KBM-7 (cell line): ENCODE data around the gene C6orf89.

Experiments used
- DNase-seq: peaks from one replicate; pipeline ENCODE4 v3.0.0-alpha.2; 2015
- in situ Hi-C: fragments of 300-500 bp; cut with MboI; formaldehyde crosslinking; loops from 2 replicates; pipeline ENCODE4 v1.14.3; 2020; ENCODE audit warnings: low sequenced_read_pairs, low pct_unique_long_range_greater_than_20kb, mixed read lengths

C6orf89 gene

DNA sequence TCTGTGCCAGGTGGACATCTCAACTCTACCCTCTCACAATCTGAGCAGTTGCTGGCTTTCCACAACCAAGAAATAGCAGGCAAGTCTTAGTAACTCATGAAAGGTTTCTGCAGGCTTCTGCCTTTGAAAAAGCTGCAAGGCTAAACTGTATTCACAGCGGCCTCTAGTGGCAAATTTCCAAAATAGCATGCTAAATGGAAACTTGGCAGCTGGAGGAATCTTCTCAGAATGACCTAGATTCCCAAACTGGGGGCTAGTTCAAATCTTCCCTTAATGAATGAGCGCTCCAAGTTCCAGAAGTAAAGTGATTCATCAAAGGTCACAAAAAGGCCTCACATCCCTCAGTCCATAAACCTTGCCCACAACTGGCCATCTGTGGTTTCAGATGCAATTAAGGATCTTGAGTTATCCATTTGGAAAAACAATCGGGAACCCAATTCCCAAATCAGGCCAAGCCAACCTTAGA lies 34.6 kb upstream of the C6orf89 start:
- in situ Hi-C loops = no loop called here
- peak; percentile 73 for DNase-seq

- DNase-seq = peak; percentile 39
- in situ Hi-C loops = no loop called here
Measured at GRCh38 chr6:36851626-36852025, 34.1 kb upstream of the C6orf89 start.

GRCh38 chr6:36852481-36853147 lies 33.1 kb upstream of the C6orf89 start:
- in situ Hi-C loops = no loop called here
- DNase-seq = no peak

DNA sequence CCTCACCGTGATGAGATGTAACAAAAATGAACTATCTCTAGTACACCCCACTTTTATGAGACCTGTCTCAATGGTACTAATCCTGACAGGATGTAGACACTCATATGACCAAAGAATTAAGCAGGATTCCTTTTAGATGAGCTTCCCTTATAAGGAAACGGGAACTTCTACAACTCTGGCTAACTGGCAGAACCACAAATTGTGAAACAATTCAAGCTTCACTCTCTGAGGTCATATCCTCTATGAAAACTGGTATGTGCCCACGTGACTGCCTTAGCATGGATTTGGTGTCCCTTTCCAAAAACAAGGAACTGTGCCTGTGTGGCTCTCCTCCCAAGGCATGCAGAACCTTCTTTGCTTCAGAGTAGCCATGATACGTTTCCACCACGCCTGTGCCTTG lies 32.4 kb upstream of the C6orf89 start:
- peak; percentile 88 for DNase-seq
- in situ Hi-C loops = no loop called here

DNA sequence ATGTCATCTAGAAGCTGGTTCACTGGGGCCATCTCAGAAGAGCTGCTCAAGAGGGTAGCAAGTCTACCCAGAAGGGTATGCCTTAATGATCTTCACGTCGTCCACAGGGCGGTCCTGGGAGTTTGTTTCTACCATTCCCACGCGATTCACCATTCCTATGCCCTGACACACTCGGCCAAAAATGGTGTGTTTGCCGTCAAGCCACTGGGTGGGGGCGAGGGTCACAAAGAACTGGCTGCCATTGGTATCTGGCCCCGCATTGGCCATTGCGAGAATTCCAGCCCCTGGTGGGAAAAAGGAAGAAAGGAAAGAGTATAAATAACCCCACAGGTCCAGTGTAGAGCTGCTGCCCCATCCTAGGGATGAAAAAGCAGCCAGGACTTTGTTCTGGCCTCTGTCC lies 30.0 kb upstream of the C6orf89 start:
- in situ Hi-C loops = no loop called here
- DNase-seq = no peak

GRCh38 chr6:36856277-36856676 lies 29.5 kb upstream of the C6orf89 start:
- DNase-seq = no peak
- in situ Hi-C loops = no loop called here

DNA sequence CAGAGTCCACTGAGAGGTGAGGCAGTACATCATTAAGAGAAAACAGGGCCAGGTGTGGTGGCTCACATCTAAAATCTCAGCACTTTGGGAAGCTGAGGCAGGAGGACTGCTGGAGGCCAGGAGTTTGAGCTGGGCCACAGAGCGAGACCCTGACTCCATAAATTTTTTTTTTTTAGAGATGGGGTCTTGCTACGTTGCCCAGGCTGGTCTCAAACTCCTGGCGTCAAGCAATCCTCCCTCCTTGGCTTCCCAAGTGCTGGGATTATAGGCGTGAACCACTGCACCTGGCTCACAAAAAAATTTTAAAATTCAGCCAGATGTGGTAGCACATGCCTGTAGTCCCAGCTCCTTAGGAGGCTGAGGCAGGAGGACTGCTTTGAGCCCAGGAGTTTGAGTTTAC lies 28.4 kb upstream of the C6orf89 start:
- DNase-seq = no peak
- in situ Hi-C loops = no loop called here

DNA sequence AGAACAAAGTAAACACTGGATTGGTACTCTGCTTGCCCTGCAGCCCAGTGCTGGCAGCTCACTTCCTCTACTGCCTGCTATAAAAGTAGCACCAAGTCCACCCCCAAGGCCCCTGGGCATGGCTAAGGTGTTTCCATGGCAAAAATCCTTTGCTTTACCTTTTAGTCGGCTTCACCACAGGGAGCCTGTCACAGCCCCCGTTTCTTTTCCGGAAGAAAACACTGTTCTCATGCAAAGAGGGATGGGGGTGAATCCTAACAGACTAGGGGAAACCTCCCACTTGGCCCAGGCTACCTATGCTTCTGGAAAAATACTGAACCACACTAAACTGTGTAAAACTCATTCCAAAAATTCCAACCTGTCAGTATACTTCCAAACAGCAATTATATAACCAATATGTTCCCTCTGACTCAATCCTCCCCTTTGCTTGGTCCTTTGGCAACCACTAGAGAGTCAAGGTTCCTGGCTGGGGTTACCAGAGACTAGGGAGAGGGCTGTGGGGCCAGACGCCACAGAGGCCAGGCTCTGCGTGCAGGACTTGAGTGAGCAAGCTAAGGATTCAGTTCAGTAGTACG lies 27.3 kb upstream of the C6orf89 start:
- in situ Hi-C loops = no loop called here
- no peak for DNase-seq

DNA sequence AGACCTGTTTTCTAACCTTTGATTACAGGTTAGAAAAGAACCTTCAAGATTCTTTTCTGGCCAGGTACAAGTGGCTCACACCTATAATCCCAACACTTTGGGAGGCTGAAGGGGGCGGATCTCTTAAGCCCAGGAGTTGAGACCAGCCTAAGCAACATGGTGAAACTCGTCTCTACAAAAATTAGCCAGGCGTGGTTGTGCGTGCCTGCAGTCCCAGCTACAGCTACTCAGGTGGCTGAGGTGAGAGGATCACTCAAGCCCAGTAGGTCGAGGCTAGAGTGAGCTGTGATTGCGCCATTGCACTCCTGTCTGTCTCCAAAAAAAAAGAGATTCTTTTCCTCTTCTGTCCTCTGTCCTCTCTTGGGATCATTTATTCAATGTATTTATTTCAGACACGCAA lies 25.6 kb upstream of the C6orf89 start:
- in situ Hi-C loops = no loop called here
- DNase-seq = no peak

GRCh38 chr6:36862164-36862847 lies 23.4 kb upstream of the C6orf89 start:
- in situ Hi-C loops = no loop called here
- no peak for DNase-seq

GRCh38 chr6:36862848-36863382 lies 22.8 kb upstream of the C6orf89 start:
- in situ Hi-C loops = no loop called here
- no peak for DNase-seq

- no peak for DNase-seq
Measured at GRCh38 chr6:36863670-36864540, 21.8 kb upstream of the C6orf89 start.

GRCh38 chr6:36865835-36866234 lies 19.9 kb upstream of the C6orf89 start:
- DNase-seq = no peak
- in situ Hi-C loops = no loop called here

More at GRCh38 chr6:36863670-36864540, 21.8 kb upstream of the C6orf89 start:
- in situ Hi-C loops = no loop called here

DNA sequence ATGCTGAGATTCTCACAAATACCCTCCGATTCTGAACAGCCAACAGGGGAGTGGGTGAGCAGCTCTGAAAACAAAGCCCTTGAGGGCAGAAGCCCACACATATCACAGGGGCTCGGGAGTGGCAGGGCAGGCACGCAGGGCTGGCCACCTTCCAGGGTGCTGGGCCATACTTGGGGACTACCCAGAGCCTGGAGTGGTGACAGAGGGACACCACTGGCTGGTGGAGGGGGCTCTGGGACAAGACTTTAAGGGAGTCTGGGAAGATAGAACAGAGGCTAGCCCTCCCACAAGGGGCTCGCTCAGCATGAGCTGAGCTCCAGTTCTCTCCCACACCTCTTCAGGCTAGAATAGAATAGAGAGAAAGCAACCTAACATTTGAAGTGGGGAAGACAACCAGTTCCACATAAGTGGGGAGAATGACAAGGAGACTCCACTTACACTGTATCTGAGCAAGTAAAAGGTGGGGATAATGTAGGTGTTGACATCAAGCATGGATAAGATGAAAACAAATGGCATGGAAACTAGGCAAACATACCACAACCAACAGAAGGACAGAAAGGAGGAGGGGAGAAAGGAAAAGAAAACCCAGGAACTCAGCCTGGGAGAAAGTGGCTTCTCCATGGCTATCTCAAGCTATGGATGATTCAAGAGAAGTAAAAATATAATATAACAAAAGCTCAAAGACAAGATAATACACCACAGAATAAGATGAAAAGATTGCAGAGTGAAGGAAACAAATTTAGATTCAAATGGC lies 18.1 kb upstream of the C6orf89 start:
- DNase-seq = no peak
- in situ Hi-C loops = no loop called here

DNA sequence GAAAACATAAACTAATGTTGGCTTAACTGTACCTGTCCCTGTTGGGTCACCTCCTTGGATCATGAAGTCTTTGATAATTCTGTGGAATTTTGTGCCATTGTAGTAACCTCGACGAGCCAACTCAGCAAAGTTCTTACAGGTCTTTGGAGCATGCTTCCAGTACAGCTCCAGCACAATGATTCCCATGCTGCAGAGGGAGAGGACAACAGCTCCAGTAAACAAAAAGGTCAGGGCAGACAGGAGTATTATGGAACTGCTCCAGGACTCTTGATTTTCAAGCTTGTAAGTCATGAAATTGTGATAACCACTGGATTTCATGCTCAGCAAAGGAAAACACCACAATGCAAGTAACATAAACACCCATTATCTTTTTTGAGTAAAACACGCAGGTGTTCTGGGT lies 14.1 kb upstream of the C6orf89 start:
- no peak for DNase-seq
- in situ Hi-C loops = no loop called here

GRCh38 chr6:36873115-36873514 lies 12.6 kb upstream of the C6orf89 start:
- DNase-seq = no peak
- in situ Hi-C loops = no loop called here

DNA sequence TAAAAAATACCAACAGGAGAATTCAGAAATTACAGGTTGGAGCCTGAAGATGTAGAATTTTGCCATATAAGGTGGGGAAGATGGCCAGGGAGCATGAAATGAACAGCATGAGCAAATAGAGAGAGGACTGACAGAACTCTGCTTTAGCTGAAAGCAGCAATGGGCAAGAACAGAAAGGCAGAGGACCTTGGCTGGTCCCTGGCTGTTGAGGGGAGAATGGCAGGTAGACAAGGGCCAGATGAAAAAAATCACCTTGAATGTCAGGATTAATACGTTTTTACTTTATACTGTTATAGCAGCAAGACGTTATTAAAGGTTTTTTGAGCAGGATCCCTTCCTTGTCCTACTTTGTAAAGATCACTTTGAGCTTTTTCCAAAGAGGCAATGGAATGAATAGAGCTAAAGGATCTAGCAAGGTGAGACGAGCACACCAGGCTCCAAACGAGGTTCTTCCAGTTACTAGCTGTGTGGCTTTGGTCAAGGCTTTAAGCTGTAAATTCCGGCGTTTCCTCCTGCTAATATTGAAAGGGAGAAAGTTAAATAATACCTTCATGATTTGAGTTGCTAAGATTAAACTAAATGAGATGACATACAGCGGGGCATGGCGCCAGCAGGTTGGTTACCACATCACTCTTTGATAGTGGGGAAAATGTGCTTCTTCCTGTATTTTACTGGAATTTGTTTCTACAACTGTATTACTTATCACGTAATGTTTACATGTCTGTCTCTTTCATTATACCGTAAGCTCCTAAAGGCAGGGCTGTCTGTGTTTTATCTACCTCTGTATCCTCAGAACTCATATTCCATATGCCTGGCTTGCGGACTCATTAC lies 11.9 kb upstream of the C6orf89 start:
- no peak for DNase-seq
- in situ Hi-C loops = no loop called here
